GM23248 (cell line): Measurements from ENCODE around the gene ZFAND3.

Experiments used
- EZH2 ChIP-seq: fragments of 200-600 bp; sonication (generic); IDR thresholded peaks from 2 replicates; pipeline ENCODE4 v1.6.1; 2018; ENCODE audit warnings: antibody characterized with exemption, mild to moderate bottlenecking; ENCODE audit not compliant: insufficient read depth, poor library complexity, severe bottlenecking
- EZH2phosphoT487 ChIP-seq: fragments of 200-600 bp; sonication (generic); IDR thresholded peaks from 2 replicates; pipeline ENCODE4 v1.6.1; 2018; ENCODE audit warnings: antibody characterized with exemption, moderate library complexity, mild to moderate bottlenecking, low read depth; ENCODE audit not compliant: insufficient read depth

- TF ChIP-seq EZH2 (no peak), EZH2phosphoT487 (no peak)
These were observed 70.0 kb downstream of the ZFAND3 start for GRCh38 chr6:37889486-37889885.
